CD4-positive, alpha-beta T cell treated with Interleukin-17A for 4 hours (primary cell): ENCODE results near the gene GPC6.
"Not testable (repeated sequence)": the region's sequence is repeated elsewhere in the genome, so short reads cannot be mapped to it uniquely, and the experiment has no call there.

Experiments used
- DNase-seq: peaks from one replicate; pipeline ENCODE4 v3.0.0-alpha.2; 2020; ENCODE audit warnings: mixed read lengths

Gene GPC6

GRCh38 chr13:93226623-93227279 lies at the start of gene GPC6:
Gene GPC6, plus strand, starts transcription at chr13:93226807.
- no peak for DNase-seq

GRCh38 chr13:93180356-93180969 lies 46.1 kb upstream of the GPC6 start:
- no peak for DNase-seq

DNA sequence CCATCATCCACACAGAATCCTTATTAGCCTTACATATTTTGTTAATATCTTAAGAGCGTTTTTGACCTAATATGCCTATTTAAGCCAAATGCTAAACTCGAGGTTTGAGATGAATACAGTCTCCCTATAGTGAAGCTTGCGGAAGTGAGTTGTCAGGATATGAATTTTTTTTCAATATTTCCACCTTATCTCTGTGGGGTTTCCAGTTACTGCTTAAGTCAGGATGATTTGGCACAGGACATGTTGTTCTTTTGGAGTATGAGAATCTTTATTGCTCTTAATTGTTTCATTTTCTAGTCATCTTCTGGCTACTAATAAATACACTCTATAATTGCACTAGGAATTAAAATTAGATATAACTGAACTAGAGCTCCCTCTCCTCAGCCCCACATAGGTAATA lies 44.2 kb upstream of the GPC6 start:
- DNase-seq: no peak

DNA sequence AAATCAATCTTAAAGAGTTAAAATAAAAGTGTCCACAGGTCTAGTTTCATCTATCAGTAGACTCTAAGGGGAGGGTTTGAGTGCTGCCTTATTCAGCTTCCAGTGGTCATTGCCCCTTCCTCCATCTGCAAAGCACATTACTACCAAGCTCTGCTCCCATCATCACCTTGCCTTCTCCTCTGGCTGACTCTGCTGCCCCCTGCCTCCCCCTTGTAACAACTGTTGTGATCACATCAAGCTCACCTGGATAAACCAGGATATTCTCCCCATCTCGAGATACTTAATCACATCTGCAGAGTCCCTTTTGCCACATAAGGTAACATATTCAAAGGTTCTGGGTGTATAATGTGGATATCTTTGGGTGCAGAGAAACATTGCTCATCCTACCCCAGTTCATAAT lies 43.3 kb upstream of the GPC6 start:
- no peak for DNase-seq

DNA sequence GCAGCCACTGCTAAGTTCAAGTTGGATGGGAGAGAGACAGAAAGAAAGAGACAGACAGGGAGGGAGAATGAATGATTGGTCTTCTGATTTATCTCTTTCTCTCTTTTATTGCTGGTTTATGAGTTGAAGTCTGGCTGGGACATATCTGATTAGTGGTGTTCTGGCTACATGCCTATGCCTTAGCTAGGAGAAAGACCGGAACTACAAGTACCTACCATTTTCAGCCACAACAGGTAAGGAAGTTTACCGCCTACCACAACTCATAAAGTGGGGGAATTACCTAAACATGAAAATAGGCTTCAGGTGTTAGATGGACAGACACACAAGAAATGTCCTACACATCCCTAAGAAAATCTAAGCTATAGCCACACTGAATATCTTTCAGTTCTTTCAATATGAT lies 36.6 kb upstream of the GPC6 start:
- no peak for DNase-seq

DNA sequence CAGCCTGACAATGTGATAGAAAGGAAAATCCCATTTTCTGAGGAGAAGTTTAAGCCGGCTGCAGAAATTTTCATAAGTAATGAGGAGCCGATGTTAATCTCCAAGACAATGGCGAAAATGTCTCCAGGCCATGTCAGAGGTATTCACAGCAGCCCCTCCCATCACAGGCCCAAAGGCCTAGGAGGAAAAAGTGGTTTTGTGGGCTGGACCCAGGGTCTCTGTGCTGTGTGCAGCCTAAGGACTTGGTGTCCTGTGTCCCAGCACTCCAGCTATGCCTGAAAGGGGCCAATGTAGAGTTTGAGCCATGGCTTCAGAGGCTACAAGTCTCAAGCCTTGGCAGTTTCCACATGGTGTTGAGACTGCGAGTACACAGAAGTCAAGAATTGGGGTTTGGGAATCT lies 32.9 kb upstream of the GPC6 start:
- DNase-seq: no peak

DNA sequence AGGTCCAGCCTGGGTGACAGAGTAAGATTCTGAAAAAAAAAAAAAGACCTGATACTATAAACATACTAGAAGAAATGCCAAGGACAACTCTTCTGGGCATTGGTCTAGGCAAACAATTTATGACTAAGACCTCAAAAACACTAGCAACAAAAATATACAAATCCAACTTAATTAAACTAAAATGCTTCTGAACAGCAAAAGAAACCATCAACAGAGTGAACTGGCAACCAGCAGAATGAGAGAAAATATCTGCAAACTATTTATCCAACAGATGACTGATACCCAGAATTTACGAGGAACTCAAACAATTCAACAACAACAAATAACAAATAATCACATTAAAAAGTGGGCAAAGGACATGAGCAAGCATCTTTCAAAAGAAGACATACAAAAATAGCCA lies 26.8 kb upstream of the GPC6 start:
- no peak for DNase-seq

GRCh38 chr13:93200626-93201025 lies 26.0 kb upstream of the GPC6 start:
- no peak for DNase-seq

DNA sequence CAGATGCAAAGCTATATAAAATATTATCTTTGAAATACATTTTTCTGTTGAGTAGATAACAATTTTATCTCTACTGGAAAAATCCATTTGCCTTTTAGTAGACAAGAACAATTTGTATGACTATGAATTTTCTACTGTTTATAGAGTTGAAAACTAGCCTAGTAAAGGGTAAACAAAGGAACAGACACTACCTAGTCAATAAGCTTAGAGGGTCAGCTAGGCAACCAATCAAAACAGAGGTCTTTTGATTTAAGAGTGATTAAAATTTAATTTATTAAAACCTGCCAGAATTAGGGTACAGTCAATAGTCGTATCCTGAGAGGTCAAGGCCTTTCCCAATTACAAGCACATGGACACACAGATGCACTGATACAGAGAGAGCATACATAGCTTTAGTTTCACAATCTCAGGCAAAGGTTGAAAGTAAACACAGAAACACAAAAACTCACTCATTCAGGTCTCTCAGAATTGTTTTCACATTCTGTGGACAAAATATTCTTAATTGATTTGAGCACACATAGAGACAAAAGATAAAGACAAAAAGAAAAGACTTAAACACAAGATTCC lies 24.5 kb upstream of the GPC6 start:
- DNase-seq: no peak

GRCh38 chr13:93206778-93207392 lies 19.7 kb upstream of the GPC6 start:
- not testable (repeated sequence) for DNase-seq

DNA sequence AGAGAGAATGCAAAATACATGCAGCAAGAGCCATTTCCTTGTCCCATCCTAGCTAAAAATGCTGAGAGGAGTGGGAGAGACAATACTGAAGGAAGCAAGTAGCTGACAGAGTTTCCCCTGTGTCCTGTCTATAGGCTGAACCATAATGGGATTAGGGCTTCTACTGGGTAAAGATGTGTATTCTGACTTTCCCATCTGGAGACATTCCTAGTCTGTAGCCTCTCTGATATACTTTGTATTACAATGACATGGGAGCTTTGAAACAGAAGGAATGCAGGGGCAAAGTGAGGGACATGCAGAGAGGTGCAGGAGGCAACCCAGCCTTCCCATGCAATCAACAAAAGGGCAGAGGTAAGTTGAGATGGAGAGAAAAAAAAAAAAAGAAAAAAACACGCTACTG lies 10.5 kb upstream of the GPC6 start:
- no peak for DNase-seq

DNA sequence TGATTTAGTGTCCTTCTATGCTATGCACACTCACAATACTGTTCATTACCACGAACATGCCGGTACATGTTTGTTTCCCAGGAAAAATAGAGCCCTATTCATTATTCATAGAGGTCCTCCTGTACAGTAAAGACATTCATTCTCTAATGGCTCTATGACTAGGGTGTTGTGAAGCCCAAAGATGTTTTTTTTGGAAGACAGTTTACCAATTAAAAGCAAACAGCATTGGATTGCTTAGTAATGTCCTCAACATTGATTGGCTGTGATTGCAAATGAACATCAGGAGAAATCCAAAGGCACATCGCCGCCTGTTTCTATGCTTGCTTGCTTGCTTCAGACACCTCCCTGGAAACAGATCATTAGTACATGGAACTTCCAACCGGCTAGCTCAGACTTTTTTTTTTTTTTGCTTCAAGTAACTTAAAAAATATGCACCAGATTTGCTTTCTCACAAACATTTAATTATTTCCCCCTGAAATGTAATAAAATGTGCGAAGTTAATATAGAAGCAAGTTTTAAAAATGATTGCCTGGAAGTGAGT lies 8.8 kb upstream of the GPC6 start:
- DNase-seq: no peak

DNA sequence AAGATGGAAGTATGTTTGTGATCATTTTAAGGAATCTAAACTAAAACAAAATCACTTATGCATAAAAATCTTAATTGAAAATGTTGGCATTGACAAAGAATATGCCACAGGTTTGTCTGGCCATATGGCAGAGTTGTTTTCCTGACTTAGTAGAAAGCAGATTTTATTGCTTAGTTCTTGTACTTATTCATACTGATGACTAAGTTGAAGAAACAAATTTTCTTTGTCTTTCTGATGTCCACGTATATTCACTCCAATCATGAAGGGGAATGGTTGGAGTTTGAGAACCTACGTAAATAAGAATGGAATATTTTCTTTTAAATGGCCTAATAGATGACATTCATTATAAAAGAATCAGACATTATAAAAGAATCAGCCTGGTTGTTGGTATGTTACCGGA lies 8.0 kb upstream of the GPC6 start:
- no peak for DNase-seq

DNA sequence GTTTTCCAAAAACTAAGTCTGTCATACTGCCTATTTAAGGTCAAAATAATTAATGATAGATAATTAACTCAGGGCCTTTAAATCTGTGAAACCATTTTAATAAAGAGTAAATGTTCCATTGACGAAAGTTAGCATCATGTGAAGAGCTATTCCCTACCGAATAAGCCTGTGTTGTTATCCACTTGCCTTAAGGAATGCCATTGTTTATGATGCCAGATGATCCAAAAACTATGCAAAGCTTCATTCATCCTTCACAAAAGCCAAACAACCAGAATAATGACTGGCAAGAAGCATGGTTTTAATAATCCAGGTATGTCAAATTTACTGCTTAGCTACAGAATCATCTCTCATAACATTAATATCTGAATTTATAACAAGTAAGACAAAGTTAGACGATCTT lies 6.5 kb upstream of the GPC6 start:
- DNase-seq: no peak

- no peak for DNase-seq
Observed at GRCh38 chr13:93222976-93223375, 3.6 kb upstream of the GPC6 start.

DNA sequence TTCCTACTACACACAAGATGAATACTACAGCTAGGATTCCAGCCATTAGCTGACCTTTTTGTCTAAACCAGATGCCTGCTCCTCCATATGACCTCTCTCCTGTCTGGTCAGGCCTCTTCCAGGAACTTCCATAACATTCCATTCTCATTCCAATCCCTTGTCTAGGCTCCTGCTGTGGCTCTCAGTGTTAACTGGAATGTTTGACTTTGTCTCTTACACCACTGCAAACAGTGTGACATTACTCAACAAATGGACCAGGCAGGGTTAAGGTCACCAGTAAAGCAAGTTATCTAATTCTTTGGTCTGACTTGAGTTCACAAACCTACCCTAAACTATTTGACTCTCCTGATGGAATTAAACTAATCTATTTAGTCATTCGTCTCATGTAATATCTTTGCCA lies 2.1 kb upstream of the GPC6 start:
- no peak for DNase-seq

- no peak for DNase-seq
Observed at GRCh38 chr13:93225610-93226009, 997 bp upstream of the GPC6 start.

- no peak for DNase-seq
Observed at GRCh38 chr13:93226065-93226622, 463 bp upstream of the GPC6 start.

DNA sequence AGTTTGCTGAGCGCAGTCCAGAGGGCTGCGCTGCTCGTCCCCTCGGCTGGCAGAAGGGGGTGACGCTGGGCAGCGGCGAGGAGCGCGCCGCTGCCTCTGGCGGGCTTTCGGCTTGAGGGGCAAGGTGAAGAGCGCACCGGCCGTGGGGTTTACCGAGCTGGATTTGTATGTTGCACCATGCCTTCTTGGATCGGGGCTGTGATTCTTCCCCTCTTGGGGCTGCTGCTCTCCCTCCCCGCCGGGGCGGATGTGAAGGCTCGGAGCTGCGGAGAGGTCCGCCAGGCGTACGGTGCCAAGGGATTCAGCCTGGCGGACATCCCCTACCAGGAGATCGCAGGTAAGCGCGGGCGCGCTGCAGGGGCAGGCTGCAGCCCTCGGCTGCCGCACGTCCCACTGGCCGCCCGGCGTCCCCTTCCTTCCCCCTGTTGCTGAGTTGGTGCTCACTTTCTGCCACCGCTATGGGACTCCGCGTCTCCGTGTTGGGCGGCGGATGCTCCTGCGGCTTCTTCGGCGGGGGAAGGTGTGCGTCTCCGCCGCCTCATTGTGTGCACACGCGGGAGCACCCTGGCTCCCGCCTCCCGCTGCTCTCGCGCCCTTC lies 772 bp downstream of the GPC6 start:
- DNase-seq: no peak

DNA sequence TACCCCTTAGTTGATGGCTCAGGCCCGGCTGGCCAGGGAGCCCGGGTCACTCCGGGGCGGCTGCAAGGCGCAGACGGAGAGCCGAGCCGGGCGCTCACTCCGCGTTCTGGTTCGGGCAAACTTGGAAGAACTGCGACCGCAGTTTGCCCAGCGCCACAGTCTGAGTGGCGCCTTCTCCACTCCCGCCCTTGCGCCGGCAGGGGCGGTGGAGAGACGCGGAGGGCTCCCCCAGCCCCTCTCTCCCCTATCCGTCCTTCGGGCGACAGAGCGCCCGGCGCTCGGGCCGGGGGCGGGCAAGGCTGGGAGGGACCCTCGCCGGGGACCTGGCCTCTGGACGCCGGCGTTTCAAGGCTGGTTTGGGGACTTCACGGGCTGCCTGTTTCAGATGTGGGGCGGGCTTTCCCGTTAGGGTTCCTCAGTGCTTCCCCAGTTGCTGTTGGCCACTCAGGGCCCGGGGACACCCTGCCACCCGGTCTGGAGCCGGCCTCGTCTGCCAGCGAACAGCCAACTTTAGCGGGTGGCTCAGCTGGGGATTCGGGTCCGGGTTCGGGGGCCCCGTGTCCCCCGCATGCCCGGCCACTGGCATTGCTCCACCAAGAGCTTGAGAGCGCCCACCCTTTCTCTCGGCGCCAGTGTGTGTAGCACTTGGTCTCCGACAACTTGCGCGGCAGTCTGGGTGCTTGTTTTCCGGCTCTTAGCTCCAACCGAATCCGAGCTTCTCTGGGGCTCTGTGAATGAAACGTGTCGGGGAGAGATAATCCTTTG lies 1.5 kb downstream of the GPC6 start:
- no peak for DNase-seq

DNA sequence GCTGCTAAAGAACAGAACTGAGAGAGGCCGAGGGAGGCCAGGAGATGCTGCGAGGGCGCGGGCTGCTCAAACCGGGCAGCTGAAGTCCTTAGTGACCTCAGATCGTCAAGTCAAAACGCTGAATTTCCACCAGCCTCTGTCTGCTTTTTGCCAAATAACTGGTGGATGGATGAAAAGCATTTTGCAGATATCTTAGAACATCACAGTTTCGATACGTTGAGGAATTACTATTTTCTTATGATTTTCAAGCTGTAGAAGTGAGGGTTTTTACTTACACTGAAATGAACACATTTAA lies 2.0 kb downstream of the GPC6 start:
- no peak for DNase-seq

GRCh38 chr13:93230261-93230855 lies 3.8 kb downstream of the GPC6 start:
- DNase-seq: no peak
